Activated CD8-positive, alpha-beta memory T cell treated with anti-CD3 and anti-CD28 coated beads for 1 hour (primary cell): ENCODE results near the gene TAC4.
"Not testable (repeated sequence)": the region's sequence is repeated elsewhere in the genome, so short reads cannot be mapped to it uniquely, and the experiment has no call there.

Experiments used
- DNase-seq, 2 donors: peaks; one replicate each; pipeline ENCODE4 v3.0.0-alpha.2; 2020; ENCODE audit warnings: low read depth in 1 of 2; ENCODE audit errors: extremely low read depth in 1 of 2

TAC4 gene

GRCh38 chr17:49843774-49844350 lies 4.0 kb downstream of the TAC4 start:
- no peak for DNase-seq

- no peak for DNase-seq
These were observed 5.0 kb downstream of the TAC4 start for GRCh38 chr17:49842846-49843245.

GRCh38 chr17:49842371-49842770 lies 5.5 kb downstream of the TAC4 start:
- no peak for DNase-seq

GRCh38 chr17:49841548-49841947 lies 6.3 kb downstream of the TAC4 start:
- no peak for DNase-seq

- no peak for DNase-seq
These were observed 8.4 kb downstream of the TAC4 start for GRCh38 chr17:49839455-49839854.

GRCh38 chr17:49836111-49837030 lies 11.5 kb downstream of the TAC4 start:
- DNase-seq, result no peak

GRCh38 chr17:49835472-49835871 lies 12.4 kb downstream of the TAC4 start:
- DNase-seq, result no peak

- DNase-seq, result no peak
These were observed 13.6 kb downstream of the TAC4 start for GRCh38 chr17:49834118-49834743.

GRCh38 chr17:49832840-49833599 lies 14.8 kb downstream of the TAC4 start:
- DNase-seq, result no peak

- DNase-seq, result no peak
These were observed 17.3 kb downstream of the TAC4 start for GRCh38 chr17:49830605-49831004.

GRCh38 chr17:49829026-49829425 lies 18.8 kb downstream of the TAC4 start:
- no peak for DNase-seq

- not testable (repeated sequence) for DNase-seq
These were observed 19.5 kb downstream of the TAC4 start for GRCh38 chr17:49828325-49828724.

- no peak for DNase-seq
These were observed 22.2 kb downstream of the TAC4 start for GRCh38 chr17:49825645-49826044.

GRCh38 chr17:49823614-49824013 lies 24.3 kb downstream of the TAC4 start:
- DNase-seq, result no peak

- DNase-seq, result no peak
These were observed 25.0 kb downstream of the TAC4 start for GRCh38 chr17:49822829-49823228.

GRCh38 chr17:49821916-49822315 lies 26.0 kb downstream of the TAC4 start:
- no peak for DNase-seq

- DNase-seq, result no peak
These were observed 26.4 kb downstream of the TAC4 start for GRCh38 chr17:49821466-49821865.

GRCh38 chr17:49820773-49821172 lies 27.1 kb downstream of the TAC4 start:
- DNase-seq, result no peak

- no peak for DNase-seq
These were observed 28.2 kb downstream of the TAC4 start for GRCh38 chr17:49819651-49820050.

GRCh38 chr17:49819138-49819537 lies 28.7 kb downstream of the TAC4 start:
- DNase-seq, result no peak

- peak; percentile 9 to 18 for DNase-seq
These were observed 29.9 kb downstream of the TAC4 start for GRCh38 chr17:49817993-49818392.
